ENCODE results near the gene USP46.

DNA sequence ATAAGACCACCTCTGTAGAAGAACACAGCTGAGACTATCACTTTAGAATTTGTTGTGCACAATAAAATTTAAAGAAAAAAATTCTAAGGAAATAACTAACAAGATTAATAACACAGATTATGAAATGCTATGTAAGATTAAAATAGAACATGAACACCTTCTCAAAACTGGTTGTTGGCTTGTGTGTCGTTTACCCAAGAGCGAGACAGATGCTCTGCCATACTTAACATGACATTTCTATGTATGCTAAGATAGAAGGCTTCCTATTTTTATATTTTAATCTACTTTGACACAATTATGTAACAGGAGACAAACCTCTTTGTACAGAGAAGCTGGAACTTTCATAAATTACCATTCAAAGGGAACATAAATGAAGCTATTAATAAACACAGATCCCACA, 30.1 kb downstream of the USP46 start:
- TF ChIP-seq POLR2A (IDR thresholded peaks at IDR 0.05) (no peak), POLR2AphosphoS5 (IDR thresholded peaks at IDR 0.05) (no peak)
- TF ChIP-seq, protein P1, sequence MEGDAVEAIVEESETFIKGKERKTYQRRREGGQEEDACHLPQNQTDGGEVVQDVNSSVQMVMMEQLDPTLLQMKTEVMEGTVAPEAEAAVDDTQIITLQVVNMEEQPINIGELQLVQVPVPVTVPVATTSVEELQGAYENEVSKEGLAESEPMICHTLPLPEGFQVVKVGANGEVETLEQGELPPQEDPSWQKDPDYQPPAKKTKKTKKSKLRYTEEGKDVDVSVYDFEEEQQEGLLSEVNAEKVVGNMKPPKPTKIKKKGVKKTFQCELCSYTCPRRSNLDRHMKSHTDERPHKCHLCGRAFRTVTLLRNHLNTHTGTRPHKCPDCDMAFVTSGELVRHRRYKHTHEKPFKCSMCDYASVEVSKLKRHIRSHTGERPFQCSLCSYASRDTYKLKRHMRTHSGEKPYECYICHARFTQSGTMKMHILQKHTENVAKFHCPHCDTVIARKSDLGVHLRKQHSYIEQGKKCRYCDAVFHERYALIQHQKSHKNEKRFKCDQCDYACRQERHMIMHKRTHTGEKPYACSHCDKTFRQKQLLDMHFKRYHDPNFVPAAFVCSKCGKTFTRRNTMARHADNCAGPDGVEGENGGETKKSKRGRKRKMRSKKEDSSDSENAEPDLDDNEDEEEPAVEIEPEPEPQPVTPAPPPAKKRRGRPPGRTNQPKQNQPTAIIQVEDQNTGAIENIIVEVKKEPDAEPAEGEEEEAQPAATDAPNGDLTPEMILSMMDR (IDR thresholded peaks at IDR 0.05 in 8 of 11, conservative IDR thresholded peaks at IDR 0.05 in 3 of 11): no peak

Data from spleen (tissue), 7 donors.